Cerebellar cortex (tissue), 1 donor: Measurements from ENCODE around the gene ANKH.
"Not testable (repeated sequence)": the region's sequence is repeated elsewhere in the genome, so short reads cannot be mapped to it uniquely, and the experiment has no call there.

ENCODE experiments used
- DNase-seq: peaks from one replicate; pipeline ENCODE4 v3.0.0-alpha.2; 2015; ENCODE audit warnings: low spot score

Gene ANKH

GRCh38 chr5:14854799-14855198 lies 16.8 kb downstream of the ANKH start:
- DNase-seq, result no peak

- DNase-seq, result no peak
Measured at GRCh38 chr5:14853685-14854084, 17.9 kb downstream of the ANKH start.

GRCh38 chr5:14852779-14853178 lies 18.8 kb downstream of the ANKH start:
- no peak for DNase-seq

- no peak for DNase-seq
Measured at GRCh38 chr5:14851999-14852526, 19.5 kb downstream of the ANKH start.

- DNase-seq, result no peak
Measured at GRCh38 chr5:14851597-14851996, 20.0 kb downstream of the ANKH start.

GRCh38 chr5:14851050-14851419 lies 20.5 kb downstream of the ANKH start:
- peak; percentile 37 for DNase-seq

- no peak for DNase-seq
Measured at GRCh38 chr5:14850419-14851049, 21.0 kb downstream of the ANKH start.

- no peak for DNase-seq
Measured at GRCh38 chr5:14849516-14850294, 21.9 kb downstream of the ANKH start.

- not testable (repeated sequence) for DNase-seq
Measured at GRCh38 chr5:14848942-14849341, 22.6 kb downstream of the ANKH start.

- DNase-seq, result no peak
Measured at GRCh38 chr5:14848385-14848784, 23.2 kb downstream of the ANKH start.

- no peak for DNase-seq
Measured at GRCh38 chr5:14847471-14847870, 24.1 kb downstream of the ANKH start.

- DNase-seq, result no peak
Measured at GRCh38 chr5:14842117-14842516, 29.5 kb downstream of the ANKH start.

GRCh38 chr5:14840624-14841023 lies 31.0 kb downstream of the ANKH start:
- no peak for DNase-seq

- DNase-seq, result no peak
Measured at GRCh38 chr5:14838396-14839319, 32.9 kb downstream of the ANKH start.

- DNase-seq, result not testable (repeated sequence)
Measured at GRCh38 chr5:14837423-14838122, 34.0 kb downstream of the ANKH start.

- peak; percentile 62 for DNase-seq
Measured at GRCh38 chr5:14834584-14835550, 36.7 kb downstream of the ANKH start.

- no peak for DNase-seq
Measured at GRCh38 chr5:14834062-14834461, 37.5 kb downstream of the ANKH start.

- no peak for DNase-seq
Measured at GRCh38 chr5:14831006-14831338, 40.6 kb downstream of the ANKH start.

- no peak for DNase-seq
Measured at GRCh38 chr5:14830210-14831005, 41.2 kb downstream of the ANKH start.

GRCh38 chr5:14829396-14829795 lies 42.2 kb downstream of the ANKH start:
- DNase-seq, result peak; percentile 60
